ENCODE results near the gene SIGLEC7.

The SIGLEC7 gene

DNA sequence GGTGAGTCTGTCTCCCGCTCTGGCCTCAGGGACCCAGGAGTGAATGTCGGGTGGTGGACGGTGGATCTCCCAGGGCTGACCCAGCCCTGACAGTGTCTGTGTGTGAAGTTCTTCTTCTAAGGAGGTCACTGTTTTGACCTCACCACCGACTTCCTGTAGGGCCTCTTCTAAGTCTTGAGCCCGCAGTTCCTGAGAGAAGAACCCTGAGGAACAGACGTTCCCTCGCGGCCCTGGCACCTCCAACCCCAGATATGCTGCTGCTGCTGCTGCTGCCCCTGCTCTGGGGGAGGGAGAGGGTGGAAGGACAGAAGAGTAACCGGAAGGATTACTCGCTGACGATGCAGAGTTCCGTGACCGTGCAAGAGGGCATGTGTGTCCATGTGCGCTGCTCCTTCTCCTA, at the start of gene SIGLEC7:
TSS of gene SIGLEC7 (plus strand) at position 183 of the 400 bp plus-strand sequence. CDS start at position 252, 69 bp downstream.
- no peak for DNase-seq (ENCODE audit: low read depth in 2 of 2)

DNA sequence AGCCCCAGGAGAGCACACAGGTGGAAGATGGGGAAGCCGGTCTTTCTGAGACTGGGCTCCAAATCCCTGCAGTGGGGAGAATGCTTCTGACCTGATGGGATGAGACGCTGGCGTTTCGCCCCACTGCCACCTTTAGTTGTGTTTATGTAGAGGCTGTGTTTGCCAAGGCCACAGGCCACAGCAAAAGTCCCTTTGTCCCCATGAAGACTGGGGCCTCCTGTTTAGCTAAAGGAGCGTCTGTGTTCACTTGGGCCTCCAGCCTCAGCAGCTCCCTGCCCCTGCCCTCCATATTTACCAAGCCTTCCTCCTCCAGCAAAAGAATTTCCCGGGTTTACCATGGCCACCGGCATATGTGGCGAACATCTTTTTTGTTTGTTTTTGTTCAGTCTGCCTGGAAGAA, 49.0 kb upstream of the SIGLEC7 start:
- no peak for DNase-seq (ENCODE audit: low read depth in 2 of 2)

DNA sequence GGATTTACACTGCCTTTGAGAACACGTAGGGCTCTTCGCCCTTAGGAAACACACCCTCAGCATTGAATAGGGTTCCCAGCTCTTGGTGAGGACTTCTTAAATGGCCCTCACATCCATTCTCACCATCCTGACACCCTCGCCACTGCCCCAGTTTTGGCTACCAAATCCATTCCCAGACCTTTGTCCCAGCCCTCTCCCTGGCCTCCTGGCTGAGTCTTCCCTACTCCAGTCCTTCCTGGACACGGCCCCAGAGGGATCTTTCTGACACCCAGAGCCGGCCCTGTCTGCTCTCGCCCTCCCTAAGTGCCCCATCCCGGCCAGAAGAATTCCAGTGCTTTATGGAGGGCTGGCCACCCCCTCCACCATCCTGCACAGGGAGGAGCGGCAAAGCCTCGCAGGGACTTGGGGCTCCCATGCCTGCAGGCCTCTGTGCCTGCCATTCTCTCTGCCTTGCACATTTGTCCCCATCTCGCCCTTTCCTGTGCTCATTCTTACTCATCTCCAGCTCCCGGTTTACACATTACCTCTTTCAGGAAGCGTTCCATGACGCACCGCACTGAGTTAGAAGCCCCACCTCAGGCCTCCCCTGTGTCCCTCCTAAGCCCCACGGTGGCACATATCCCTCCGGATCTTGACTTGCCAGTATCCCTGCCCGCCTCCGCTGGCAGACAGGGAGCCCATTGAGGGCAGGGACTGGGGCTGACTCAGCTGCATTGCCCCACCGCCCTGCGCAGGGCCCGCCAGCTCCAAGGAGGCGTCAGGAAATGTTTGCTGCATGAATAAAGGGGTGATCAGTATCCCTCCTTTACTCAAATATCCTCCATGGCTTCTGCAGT, 48.4 kb upstream of the SIGLEC7 start:
- no peak for DNase-seq (ENCODE audit: low read depth in 2 of 2)

DNA sequence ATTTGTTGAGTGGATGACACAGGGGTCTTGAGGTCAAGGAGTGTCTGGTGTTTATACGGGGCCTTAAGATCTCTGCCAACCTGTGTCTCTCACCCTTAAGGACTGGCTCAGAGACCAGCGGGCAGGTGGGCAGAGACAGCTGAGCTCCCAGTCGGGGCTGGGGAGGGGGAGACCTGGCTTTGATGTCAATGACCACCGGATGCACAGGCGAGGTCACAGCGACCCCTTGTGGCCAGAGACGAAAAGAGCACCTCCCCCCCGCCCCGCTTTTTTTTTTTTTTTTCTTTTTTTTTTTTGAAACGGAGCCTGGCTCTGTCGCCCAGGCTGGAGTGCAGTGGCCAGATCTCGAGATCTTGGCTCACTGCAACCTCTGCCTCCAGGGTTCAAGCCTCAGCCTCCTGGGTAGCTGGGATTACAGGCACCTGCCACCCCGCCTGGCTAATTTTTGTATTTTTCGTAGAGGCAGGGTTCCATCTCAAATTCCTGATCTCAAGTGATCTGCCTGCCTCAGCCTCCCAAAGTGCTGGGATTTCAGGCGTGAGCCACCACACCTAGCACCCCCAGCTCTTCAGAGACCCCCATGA, 47.3 kb upstream of the SIGLEC7 start:
- DNase-seq (ENCODE audit: low read depth in 2 of 2): peak; percentile 23 to 37

DNA sequence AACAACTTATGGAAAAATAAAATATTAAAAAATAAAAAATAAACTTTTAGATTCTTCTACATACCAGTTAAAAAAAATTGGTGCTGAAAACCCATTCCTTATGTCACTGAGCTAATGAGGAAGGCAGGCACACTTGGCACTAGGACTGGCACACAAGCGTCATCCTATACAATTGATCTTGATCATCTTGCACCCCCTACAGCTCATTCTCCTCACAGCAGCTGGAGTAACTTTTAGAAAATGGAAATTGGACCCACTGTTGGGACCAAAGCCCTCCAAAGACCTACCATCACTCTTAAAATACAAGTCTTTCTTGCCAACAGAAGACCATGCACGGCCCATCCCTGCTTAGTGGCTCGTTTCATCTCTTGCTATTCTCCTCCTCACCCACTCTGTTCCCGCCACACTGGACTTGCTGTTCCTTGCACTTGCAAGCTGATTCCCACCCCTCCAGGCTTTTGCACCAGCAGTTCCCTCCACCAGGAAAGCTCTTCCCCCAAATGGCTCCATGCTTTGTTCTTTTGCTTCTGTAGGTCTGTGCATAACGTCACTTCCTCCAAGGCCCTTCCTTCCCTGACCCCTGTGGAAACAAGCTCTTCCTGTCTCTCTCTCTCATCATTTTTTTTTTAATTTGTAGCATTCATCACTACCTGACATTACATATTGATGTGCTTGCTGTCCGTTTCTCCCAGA, 45.5 kb upstream of the SIGLEC7 start:
- no peak for DNase-seq (ENCODE audit: low read depth in 2 of 2)

DNA sequence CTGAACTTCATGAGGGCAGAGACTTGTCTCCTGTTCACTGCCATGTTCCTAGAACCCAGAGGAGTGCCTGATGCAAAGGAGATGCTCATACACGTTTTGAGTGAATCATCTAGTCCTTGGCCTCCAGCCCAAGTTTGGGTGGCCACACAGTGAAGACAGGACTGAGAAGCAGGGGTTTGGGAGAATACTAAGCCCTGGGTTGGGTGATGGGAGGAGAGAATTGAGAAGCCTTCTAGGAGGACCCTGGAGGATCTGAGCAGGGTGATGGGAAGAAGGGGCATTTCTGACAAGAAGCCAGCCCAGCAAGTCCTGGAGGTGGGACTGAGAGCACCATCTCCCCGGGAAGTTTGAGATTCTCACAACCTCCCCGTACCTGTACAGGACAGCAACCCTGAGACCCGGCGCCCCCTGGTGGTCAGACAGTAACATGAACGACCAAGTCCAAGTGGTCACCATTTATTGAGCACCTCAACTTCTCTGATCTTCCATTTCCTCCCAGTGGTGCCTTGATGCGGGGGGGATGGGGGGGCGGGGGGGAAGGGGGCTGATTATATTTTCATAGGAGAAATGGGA, 44.8 kb upstream of the SIGLEC7 start:
- DNase-seq (ENCODE audit: low read depth in 2 of 2): peak; percentile 67 to 79

DNA sequence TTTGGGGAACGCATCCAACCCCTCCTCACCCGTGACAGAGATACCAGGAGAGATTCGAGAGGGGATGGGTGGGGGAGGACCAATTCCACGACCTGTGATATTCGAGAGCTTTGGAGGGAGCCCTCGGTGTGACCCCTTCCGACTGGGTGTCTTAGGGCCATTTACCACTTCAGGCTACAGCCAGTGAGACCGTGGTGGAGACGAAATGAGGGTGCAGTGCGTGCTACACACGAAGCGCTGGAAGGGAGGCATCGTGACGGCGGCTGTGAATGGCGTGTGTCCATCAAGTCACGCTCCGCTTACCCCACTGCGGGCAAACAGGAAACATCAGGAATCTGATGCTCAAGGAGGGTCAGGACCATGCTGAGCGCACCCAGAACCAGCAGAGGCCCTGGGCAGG, 44.3 kb upstream of the SIGLEC7 start:
- no peak for DNase-seq (ENCODE audit: low read depth in 2 of 2)

DNA sequence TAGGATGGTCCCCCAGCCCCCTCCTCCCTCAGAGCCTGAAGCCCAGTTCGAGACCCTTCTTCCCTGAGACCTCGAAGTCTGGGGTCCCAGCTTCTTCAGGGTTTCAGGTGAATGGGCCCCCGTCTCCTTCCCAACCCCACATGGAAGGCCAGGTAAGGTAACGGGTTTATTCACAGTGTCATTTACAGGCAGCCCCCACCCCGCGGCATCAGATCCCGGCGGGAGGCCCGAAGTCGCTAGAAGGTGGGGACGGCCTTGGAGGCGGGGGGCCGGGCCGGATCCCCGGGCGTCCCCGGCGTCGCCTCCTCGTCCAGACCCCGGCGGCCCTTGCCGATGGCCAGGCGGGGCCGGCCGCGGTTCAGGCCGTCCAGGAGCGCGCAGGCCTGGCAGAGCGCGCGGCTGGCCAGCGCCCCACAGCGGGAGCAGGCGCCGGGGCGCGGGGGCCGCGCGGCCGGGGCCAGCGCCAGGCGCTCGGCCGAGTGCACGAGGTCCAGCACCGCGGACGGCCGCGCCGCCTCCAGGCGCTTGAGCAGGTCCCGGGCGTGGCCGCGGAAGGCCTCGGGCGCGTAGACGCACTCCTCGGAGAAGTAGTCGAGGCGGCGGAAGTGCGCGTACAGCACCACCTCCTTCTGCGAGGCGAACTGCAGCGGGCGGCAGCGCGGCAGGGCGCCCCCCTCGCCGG, 43.6 kb upstream of the SIGLEC7 start:
- DNase-seq (ENCODE audit: low read depth in 2 of 2): peak in 1 of 2 donors; percentile 19

DNA sequence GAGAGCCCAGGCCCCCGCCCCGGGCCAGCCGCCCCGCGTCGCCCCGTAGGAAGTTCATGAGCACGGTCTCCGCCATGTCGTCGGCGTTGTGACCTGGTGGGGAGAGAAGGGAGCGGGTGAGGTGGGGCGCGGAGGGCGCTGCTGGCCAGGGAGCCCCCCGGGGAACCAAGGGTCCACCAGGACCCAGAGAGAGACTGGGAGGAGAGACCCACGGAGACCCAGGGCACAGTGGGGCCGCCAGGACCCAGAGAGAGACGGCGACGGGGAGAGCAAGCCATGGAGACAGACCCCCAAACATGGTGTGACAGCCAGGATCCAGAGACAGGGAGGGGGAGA, 43.1 kb upstream of the SIGLEC7 start:
- no peak for DNase-seq (ENCODE audit: low read depth in 2 of 2)

DNA sequence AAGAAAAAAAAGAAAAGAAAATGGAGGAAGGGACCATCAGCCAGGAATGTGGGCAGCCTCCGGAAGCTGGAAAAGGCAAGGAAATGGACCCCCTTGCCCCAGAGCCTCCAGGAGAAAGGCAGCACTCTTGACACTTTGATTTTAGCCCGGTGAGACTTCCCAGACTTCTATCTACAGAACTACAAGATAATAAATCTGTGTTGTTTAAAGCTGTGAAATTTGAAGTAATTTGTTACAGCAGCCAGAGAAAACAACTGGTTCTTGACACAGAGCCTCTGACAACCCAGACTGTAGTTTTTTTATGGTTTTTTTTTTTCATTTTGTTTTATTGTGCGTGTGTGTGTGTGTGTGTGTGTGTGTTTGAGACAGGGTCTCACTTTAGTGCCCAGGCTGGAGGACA, 41.5 kb upstream of the SIGLEC7 start:
- no peak for DNase-seq (ENCODE audit: low read depth in 2 of 2)

DNA sequence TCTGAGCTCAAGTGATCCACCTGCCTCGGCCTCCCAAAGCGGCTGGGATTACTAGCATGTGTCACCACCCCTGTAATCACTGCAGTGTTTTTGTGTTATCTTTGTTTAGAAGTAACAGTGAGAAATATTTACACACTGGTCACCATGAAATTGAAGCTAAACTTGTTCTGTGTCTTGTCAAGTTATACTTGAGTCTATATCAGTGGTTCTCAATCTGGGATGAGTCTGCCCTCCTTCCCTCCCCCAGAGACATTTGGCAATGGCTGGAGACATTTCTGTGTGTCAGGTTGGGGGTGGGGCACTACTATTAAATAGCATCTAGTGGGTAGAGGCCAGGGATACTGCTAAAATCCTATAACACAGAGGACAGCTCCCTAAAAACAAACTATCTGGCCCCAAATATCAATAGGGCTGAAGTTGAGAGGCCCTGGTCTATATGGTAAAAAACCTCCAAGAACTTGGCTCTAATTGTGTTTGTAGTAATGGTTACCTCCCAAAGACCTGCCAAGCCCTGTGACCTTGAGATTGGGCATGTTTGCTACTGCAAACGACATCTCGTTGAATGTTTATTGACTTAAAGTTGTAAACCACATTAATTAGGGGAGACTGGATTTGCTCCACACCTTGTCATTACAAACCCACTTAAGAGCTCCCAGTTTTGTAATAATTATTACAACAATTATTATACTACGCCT, 40.8 kb upstream of the SIGLEC7 start:
- no peak for DNase-seq (ENCODE audit: low read depth in 2 of 2)

DNA sequence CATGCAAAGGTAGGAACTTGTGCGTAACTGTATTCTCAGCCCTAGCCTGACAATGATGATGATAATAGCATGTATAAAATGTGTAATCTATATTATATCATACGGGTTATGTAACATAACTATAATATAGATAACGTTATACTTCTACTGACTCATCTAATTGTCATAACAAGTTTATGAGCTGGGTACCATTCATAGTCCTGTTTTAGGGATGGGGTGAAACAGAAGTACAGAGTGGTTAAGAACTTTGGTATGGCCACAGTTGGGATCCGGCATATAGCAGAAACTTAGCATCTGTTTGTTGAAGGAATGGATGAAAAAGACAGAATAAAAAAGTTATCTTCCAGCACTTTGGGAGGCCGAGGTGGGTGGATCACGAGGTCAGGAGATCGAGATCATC, 39.1 kb upstream of the SIGLEC7 start:
- no peak for DNase-seq (ENCODE audit: low read depth in 2 of 2)

DNA sequence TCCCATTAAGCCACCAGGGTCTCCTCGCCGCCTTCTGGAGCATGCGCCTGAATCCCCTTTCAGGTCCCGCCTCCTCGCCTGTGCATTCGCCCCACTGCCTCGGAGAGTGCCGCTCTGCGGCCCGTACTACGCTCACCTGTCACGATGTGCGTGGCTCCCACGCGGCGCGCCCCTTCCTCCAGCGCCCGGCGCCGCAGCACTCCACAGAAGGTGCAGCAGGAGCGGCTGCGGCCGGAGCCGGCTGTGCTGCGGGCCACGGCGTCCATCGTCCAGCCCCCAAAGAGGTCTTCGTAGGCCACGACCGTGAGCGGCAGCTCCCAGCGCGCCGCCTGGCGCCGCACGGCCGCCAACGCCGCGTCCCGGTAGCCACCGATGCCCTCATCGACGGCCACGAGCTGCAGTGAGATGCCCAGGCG, 38.2 kb upstream of the SIGLEC7 start:
- no peak for DNase-seq (ENCODE audit: low read depth in 2 of 2)

DNA sequence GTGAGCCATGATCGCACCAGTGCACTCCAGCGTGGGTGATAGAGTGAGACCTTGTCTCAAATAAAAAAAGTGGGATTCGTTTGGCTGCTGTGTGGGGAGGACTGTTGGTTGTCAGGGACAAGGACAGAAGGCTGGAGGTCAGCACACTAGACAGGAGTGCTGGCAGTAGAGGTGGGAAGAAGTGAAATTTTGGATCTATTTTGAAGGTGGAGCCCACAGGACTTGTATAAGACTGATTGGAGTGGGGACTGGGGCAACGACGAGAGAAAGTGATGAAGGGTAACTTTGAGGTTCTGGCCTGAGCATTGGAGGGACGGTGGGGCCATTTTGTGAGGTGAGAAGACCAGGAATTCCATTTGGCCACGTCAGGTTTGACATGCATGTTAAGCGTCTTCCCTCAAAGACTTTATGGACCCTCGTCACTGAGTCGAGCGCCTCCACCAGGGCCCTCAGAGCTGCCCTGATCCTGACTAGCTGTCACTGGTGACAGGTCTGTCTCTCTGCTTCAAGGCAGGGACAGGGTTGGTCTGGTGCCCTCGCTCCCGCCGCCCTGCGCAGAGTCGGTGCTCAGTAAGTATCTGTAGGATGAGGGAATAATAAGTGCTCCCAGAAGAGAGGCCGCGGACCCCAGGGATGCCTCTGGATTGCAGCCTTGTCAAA, 34.6 kb upstream of the SIGLEC7 start:
- DNase-seq (ENCODE audit: low read depth in 2 of 2): no peak

DNA sequence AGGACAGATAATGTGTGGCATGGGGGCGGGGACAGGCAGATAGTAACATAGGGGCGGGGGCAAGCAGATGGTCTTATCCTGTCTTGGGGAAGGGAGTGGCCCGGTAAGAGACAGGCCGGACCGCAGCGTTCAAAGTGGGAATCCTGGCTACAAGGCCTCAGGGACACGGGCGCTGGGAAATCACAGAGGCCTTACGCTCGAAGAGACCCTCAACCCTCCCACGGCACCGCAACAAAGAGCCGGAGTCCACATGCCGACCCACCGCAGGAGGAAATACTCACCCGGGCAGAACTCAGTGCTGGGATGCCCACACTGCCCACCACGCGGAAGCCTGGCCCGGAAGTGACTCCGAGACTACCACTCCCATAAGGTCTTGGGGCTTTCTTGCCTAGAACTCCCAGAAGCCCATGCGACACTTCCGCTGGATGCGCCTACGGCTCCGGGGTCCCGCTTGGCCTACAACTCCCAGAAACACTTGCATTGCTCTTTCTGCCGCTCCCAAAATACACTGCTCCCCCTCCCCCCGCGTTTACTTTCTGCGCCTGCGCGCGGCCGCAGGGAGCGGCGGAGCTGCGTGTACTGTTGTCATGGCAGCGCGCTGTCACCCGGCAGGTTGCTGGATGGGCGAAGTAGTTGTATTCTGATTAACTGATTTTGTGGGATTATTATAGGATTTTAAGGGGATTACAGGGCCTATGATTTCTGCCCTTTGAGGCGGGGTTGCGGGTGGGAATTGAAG, 33.9 kb upstream of the SIGLEC7 start, which contains the start of gene CTU1:
TSS of gene CTU1 (minus strand) at position 344 of the 739 bp plus-strand sequence. CDS start 3,840 bp downstream, outside the sequence.
- peak; percentile 95 for DNase-seq (ENCODE audit: low read depth in 2 of 2)

DNA sequence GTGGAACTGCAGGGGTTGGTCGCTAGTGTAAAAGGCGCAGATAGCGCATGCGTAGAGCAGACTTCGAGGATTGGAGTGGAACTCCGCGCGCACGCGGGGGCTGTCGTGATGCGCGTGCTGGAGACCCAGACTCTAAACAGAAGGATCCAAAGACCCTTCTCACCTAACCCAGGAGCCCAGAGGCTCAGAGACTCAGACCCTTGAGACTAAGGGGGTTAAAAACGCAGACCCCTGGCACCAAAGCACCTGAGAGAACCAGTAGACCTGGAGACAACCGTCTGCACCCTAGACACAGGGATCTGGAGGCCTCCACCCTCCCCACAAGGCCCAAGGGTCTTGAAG, 33.3 kb upstream of the SIGLEC7 start:
- no peak for DNase-seq (ENCODE audit: low read depth in 2 of 2)

DNA sequence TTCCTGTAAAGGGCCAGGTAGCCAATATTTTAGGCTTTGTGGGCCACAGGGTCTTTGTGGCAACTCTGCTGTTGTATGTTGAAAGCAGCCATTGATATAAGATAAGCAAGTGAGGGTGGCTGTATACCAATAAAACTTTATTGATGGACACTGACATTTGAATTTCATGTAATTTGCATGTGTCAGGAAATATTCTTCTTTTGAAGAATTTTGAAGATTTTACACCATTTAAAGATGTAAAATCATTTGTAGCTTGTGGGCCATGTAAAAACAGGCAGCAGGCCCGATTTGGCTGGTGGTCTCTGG, 31.5 kb upstream of the SIGLEC7 start:
- no peak for DNase-seq (ENCODE audit: low read depth in 2 of 2)

DNA sequence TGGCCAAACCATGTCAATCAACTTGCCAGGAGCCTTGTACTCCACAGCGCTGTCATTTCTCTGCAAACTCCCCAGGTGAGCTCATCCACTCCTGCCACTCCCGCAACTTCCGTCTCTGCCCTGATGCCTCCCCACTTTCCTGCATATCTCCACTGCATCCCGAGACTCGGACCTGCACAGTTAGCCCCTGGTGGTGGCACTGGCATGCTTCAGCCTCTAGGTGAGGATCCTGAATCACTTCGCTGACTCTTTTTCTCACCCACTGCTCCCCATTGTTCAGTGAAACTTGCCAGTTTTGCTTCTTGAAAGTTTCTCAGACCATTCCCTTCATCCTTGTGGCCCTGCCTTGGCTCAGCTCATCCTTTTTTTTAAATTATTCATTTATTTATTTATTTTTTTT, 30.5 kb upstream of the SIGLEC7 start:
- no peak for DNase-seq (ENCODE audit: low read depth in 2 of 2)

DNA sequence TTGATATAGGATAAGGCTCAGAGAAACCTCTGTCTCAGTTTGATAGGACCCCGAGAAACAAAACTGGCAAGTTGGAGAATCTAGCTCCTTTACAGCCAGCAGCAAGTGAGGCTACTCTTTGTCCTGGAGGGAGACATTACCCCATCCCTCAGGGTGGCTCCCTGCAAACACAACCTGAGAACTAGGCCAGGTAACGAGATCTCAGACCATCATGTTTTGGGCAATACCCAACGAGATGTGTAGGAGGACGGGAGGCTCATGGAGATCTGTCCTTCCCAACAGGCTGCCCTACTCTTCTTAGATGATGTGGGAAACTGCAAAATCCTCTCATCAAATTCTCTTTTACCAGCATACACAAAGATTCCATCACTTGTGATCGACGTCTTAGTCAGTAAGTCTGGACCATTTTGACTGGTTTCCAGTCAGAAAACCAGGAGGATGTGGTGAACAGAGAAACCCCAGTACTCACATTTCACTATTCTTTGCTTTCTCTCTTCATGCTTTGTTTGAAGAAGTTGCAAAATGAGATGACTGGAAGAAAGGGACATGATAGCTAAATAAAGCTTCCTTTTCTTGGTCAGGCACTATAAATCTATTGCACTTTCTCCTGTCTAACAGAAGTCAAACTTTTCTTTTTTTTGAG, 27.9 kb upstream of the SIGLEC7 start:
- DNase-seq (ENCODE audit: low read depth in 2 of 2): no peak

DNA sequence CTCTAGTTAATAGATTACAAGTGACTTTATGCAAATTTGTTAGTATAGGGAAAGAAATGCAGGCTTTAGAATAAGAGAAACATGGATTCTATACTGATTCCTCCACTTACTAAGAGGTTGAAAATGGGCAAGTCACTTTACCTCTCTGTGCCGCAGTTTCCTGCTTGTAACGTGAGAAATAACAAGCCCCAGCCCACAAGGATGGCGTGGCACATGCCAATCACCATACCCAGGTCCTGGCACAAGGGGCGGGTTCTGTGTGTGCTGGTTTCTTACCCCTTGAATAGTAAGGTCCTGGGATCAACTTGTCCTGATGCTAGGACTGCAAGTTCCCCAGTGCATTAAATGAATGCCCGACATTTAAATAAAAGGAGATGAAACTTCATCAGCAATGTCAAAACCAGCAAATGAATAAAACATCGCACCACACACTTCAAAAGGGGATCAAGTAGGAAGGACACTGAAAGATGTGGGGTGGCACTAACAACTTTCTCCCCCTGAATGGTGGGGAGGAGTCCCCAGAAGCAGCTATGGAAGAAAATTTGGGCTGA, 25.3 kb upstream of the SIGLEC7 start:
- DNase-seq (ENCODE audit: low read depth in 2 of 2): no peak

Measured in stimulated activated CD4-positive, alpha-beta T cell treated with anti-CD3 and anti-CD28 coated beads, Interleukin-4, amount 100 ng/mL, for 48 hours (primary cell).